NB4 (cell line): ENCODE measurements around the gene COL24A1.

Experiments
- CTCF ChIP-seq: IDR thresholded peaks from one replicate; pipeline ENCODE4 v1.5.1; 2012; ENCODE audit warnings: low read depth, low read length
- POLR2A ChIP-seq: IDR thresholded peaks from 2 replicates; pipeline ENCODE4 v1.6.1; 2011; ENCODE audit warnings: mild to moderate bottlenecking; ENCODE audit not compliant: insufficient read length; ENCODE audit errors: extremely low read depth

- TF ChIP-seq POLR2A (no peak), CTCF (no peak)
Observed at GRCh38 chr1:85936057-85936456, 220.5 kb downstream of the COL24A1 start.
